K562 (cell line): ENCODE data around the gene INTS13. TPM values are rescaled to one million over a fixed set of nuclear protein-coding genes. Genes with fewer than 3 reads are reported as not detected.

Experiments used
- ARHGAP35 ChIP-seq: fragments of 450-650 bp; IDR thresholded peaks from 2 replicates; pipeline ENCODE4 v1.6.1; 2018; ENCODE audit not compliant: partially characterized antibody
- ATF1 ChIP-seq, 2 experiments: fragments of 450-650 bp in 1 of 2; IDR thresholded peaks; 2 replicates each; pipeline ENCODE4 v1.6.1; 2016; ENCODE audit warnings: missing compliant biosample characterization in 1 of 2, missing genetic modification characterization in 1 of 2
- CEBPG ChIP-seq, 3 experiments: fragments of 200-800 bp in 1 of 3; sonication (Bioruptor generic) in 1 of 3; sonication (generic) in 1 of 3; formaldehyde crosslinking in 1 of 3; IDR thresholded peaks in 2 of 3; conservative IDR thresholded peaks in 1 of 3; 2 replicates each; pipeline versions ENCODE4 v1.6.1 to v1.8.0; 2016 to 2022; ENCODE audit warnings: missing compliant biosample characterization in 2 of 3, missing genetic modification characterization in 2 of 3, mild to moderate bottlenecking in 1 of 3, missing genetic modification reagents in 1 of 3
- DIDO1 ChIP-seq: fragments of 450-650 bp; IDR thresholded peaks from 2 replicates; pipeline ENCODE4 v1.6.1; 2016; ENCODE audit warnings: low read depth, missing biosample characterization, missing genetic modification characterization
- KLF6 ChIP-seq: fragments of 250-450 bp; sonication (Bioruptor Pico); IDR thresholded peaks from 2 replicates; pipeline ENCODE4 v1.4.0; 2020; ENCODE audit warnings: mild to moderate bottlenecking, moderate library complexity, borderline replicate concordance
- L3MBTL2 ChIP-seq: fragments of 450-650 bp; IDR thresholded peaks from 2 replicates; pipeline ENCODE4 v1.6.1; 2016; ENCODE audit warnings: mild to moderate bottlenecking, moderate library complexity
- LEF1 ChIP-seq: fragments of 450-650 bp; IDR thresholded peaks from 2 replicates; pipeline ENCODE4 v1.6.1; 2016; ENCODE audit warnings: mild to moderate bottlenecking
- MBD2 ChIP-seq: sonication (generic); IDR thresholded peaks from 2 replicates; pipeline ENCODE4 v1.6.1; 2016; ENCODE audit warnings: low read depth, borderline replicate concordance
- MECOM ChIP-seq: fragments of 250-450 bp; sonication (Bioruptor Pico); IDR thresholded peaks from 2 replicates; pipeline ENCODE4 v1.8.0; 2022; ENCODE audit warnings: inconsistent platforms
- MXD1 ChIP-seq: fragments of 250-450 bp; sonication (Bioruptor Pico); IDR thresholded peaks from 2 replicates; pipeline ENCODE4 v1.8.0; 2021; ENCODE audit warnings: borderline replicate concordance, mild to moderate bottlenecking, moderate library complexity; ENCODE audit not compliant: poor library complexity, severe bottlenecking
- RB1 ChIP-seq: fragments of 450-650 bp; IDR thresholded peaks from 2 replicates; pipeline ENCODE4 v1.6.1; 2017; ENCODE audit warnings: low read depth, mild to moderate bottlenecking
- RHOXF2B ChIP-seq: fragments of 250-450 bp; sonication (Bioruptor Pico); conservative IDR thresholded peaks from 2 replicates; pipeline ENCODE4 v1.5.1; 2021
- SOX6 ChIP-seq: fragments of 450-650 bp; IDR thresholded peaks from 2 replicates; pipeline ENCODE4 v1.6.1; 2014; ENCODE audit warnings: mild to moderate bottlenecking
- TFAM ChIP-seq: fragments of 250-450 bp; sonication (Bioruptor Pico); conservative IDR thresholded peaks from 2 replicates; pipeline ENCODE4 v1.5.0; 2021; ENCODE audit warnings: mild to moderate bottlenecking, moderate library complexity
- ZFP1 ChIP-seq: fragments of 450-650 bp; formaldehyde crosslinking; IDR thresholded peaks from 2 replicates; pipeline ENCODE4 v1.4.0; 2020; ENCODE audit warnings: mild to moderate bottlenecking, mixed read lengths
- polyA plus RNA-seq, 8 experiments: library from polyadenylated mRNA; depleted of rRNA in 4 of 8; stranded (reverse) in 5 of 8; unstranded in 3 of 8; fragments of >200 nt; fragmentation: Nextera tagmentation in 2 of 8; fragmentation: Illumina TruSeq in 1 of 8; extraction: Ambion mirVana in 2 of 8; extraction: Trizol in 1 of 8; gene quantifications; 2 replicates each; pipeline versions ENCODE4 v1.2.1 to v1.2.3, GENCODE V29; 2011 to 2014; ENCODE audit warnings: inconsistent platforms in 1 of 8, missing spikeins in 1 of 8
- total RNA-seq, 7 experiments: library from RNA; depleted of rRNA in 6 of 7; stranded (reverse); fragments of >200 nt in 6 of 7; fragmentation: Illumina TruSeq in 2 of 7; extraction: Trizol in 2 of 7; gene quantifications; 2 replicates each; pipeline versions ENCODE4 v1.2.1 to v1.2.3, GENCODE V29; 2011 to 2021; ENCODE audit warnings: low replicate concordance in 1 of 7
- TF ChIP-seq, protein P1 (sequence below): fragments of 450-650 bp; formaldehyde crosslinking; IDR thresholded peaks from 2 replicates; pipeline ENCODE4 v1.4.0; 2022; ENCODE audit warnings: missing genetic modification characterization
- TF ChIP-seq, protein P2 (sequence below): sonication (generic); formaldehyde crosslinking; IDR thresholded peaks from 2 replicates; pipeline ENCODE4 v1.8.0; 2022; ENCODE audit warnings: mild to moderate bottlenecking, missing genetic modification reagents, borderline replicate concordance
- TF ChIP-seq, protein P3 (sequence below): sonication (generic); formaldehyde crosslinking; IDR thresholded peaks from 2 replicates; pipeline ENCODE4 v1.8.1; 2023; ENCODE audit warnings: missing genetic modification reagents, mild to moderate bottlenecking, borderline replicate concordance

The INTS13 gene
- total and polyA plus RNA-seq, 9 of the 15 experiments (the other 6 are each of a cell fraction or from before 2014, with no cell fraction given): 48.3 to 91.8 (median 78.1) TPM

GRCh38 chr12:26937863-26938700, at the start of gene INTS13, which contains the start of gene FGFR1OP2 (continued):
- TF ChIP-seq ATF1 (CRISPR knock-in tag; IDR thresholded peaks at IDR 0.05): no peak
- TF ChIP-seq ATF1 (tag; IDR thresholded peaks at IDR 0.05): peak; percentile 53
- TF ChIP-seq, protein P1, sequence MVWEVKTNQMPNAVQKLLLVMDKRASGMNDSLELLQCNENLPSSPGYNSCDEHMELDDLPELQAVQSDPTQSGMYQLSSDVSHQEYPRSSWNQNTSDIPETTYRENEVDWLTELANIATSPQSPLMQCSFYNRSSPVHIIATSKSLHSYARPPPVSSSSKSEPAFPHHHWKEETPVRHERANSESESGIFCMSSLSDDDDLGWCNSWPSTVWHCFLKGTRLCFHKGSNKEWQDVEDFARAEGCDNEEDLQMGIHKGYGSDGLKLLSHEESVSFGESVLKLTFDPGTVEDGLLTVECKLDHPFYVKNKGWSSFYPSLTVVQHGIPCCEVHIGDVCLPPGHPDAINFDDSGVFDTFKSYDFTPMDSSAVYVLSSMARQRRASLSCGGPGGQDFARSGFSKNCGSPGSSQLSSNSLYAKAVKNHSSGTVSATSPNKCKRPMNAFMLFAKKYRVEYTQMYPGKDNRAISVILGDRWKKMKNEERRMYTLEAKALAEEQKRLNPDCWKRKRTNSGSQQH (CRISPR knock-in tag): no peak
- TF ChIP-seq L3MBTL2: no peak
- TF ChIP-seq KLF6 (CRISPR knock-in tag): no peak
- 0 out of 2 replicates have a peak, but pooled peaks have one; percentile 33 for TF ChIP-seq DIDO1 (tag)
- TF ChIP-seq, protein P2, sequence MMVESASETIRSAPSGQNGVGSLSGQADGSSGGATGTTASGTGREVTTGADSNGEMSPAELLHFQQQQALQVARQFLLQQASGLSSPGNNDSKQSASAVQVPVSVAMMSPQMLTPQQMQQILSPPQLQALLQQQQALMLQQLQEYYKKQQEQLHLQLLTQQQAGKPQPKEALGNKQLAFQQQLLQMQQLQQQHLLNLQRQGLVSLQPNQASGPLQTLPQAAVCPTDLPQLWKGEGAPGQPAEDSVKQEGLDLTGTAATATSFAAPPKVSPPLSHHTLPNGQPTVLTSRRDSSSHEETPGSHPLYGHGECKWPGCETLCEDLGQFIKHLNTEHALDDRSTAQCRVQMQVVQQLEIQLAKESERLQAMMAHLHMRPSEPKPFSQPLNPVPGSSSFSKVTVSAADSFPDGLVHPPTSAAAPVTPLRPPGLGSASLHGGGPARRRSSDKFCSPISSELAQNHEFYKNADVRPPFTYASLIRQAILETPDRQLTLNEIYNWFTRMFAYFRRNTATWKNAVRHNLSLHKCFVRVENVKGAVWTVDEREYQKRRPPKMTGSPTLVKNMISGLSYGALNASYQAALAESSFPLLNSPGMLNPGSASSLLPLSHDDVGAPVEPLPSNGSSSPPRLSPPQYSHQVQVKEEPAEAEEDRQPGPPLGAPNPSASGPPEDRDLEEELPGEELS (CRISPR knock-in tag): no peak
- no peak for TF ChIP-seq TFAM (CRISPR knock-in tag)
- TF ChIP-seq, protein P3, sequence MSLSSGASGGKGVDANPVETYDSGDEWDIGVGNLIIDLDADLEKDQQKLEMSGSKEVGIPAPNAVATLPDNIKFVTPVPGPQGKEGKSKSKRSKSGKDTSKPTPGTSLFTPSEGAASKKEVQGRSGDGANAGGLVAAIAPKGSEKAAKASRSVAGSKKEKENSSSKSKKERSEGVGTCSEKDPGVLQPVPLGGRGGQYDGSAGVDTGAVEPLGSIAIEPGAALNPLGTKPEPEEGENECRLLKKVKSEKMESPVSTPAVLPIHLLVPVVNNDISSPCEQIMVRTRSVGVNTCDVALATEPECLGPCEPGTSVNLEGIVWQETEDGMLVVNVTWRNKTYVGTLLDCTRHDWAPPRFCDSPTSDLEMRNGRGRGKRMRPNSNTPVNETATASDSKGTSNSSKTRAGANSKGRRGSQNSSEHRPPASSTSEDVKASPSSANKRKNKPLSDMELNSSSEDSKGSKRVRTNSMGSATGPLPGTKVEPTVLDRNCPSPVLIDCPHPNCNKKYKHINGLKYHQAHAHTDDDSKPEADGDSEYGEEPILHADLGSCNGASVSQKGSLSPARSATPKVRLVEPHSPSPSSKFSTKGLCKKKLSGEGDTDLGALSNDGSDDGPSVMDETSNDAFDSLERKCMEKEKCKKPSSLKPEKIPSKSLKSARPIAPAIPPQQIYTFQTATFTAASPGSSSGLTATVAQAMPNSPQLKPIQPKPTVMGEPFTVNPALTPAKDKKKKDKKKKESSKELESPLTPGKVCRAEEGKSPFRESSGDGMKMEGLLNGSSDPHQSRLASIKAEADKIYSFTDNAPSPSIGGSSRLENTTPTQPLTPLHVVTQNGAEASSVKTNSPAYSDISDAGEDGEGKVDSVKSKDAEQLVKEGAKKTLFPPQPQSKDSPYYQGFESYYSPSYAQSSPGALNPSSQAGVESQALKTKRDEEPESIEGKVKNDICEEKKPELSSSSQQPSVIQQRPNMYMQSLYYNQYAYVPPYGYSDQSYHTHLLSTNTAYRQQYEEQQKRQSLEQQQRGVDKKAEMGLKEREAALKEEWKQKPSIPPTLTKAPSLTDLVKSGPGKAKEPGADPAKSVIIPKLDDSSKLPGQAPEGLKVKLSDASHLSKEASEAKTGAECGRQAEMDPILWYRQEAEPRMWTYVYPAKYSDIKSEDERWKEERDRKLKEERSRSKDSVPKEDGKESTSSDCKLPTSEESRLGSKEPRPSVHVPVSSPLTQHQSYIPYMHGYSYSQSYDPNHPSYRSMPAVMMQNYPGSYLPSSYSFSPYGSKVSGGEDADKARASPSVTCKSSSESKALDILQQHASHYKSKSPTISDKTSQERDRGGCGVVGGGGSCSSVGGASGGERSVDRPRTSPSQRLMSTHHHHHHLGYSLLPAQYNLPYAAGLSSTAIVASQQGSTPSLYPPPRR: no peak
- TF ChIP-seq MBD2: peak; percentile 58; the same call in 1 of the 2 replicates
- peak; percentile 56; the same call in 1 of the 2 replicates for TF ChIP-seq RB1
- TF ChIP-seq CEBPG (CRISPR knock-in tag; IDR thresholded peaks at IDR 0.05): no peak
- TF ChIP-seq CEBPG (tag; conservative IDR thresholded peaks at IDR 0.05 in 1 of 2, IDR thresholded peaks at IDR 0.05 in 1 of 2): no peak
- TF ChIP-seq ZFP1 (CRISPR knock-in tag): no peak
- TF ChIP-seq MXD1: no peak
- 0 out of 2 replicates have a peak, but pooled peaks have one; percentile 18 for TF ChIP-seq MECOM (CRISPR knock-in tag)
- no peak for TF ChIP-seq SOX6
- no peak for TF ChIP-seq LEF1
- no peak for TF ChIP-seq RHOXF2B (CRISPR knock-in tag)
- TF ChIP-seq ARHGAP35: peak; percentile 93
